Muscle of leg (tissue), 11 donors: ENCODE measurements around the gene DMAP1. TPM values are rescaled to one million over a fixed set of nuclear protein-coding genes. Genes with fewer than 3 reads are reported as not detected.
A peak's percentile ranks its signal among the peaks of the same experiment; 100 is the strongest.

Source experiments
- DNase-seq: peaks from one replicate; pipeline ENCODE4 v3.0.0; 2013
- H3K27ac ChIP-seq: one replicate; pipeline ENCODE4 v1.5.1; 2013; ENCODE audit warnings: mild to moderate bottlenecking, low read length, control low read depth
- H3K27me3 ChIP-seq: one replicate; pipeline ENCODE4 v1.6.1; 2013; ENCODE audit warnings: low read length; ENCODE audit not compliant: control insufficient read depth, insufficient read depth
- H3K36me3 ChIP-seq: one replicate; pipeline ENCODE4 v1.6.1; 2013; ENCODE audit warnings: low read length; ENCODE audit not compliant: control insufficient read depth, insufficient read depth
- H3K4me1 ChIP-seq: one replicate; pipeline ENCODE4 v1.6.1; 2013; ENCODE audit warnings: low read length; ENCODE audit not compliant: control insufficient read depth, insufficient read depth
- H3K4me3 ChIP-seq: one replicate; pipeline ENCODE4 v1.5.1; 2013; ENCODE audit warnings: low read length, control low read depth
- H3K9me3 ChIP-seq: replicated peaks from 2 replicates; pipeline ENCODE4 v1.6.1; 2013; ENCODE audit warnings: low read depth, low read length; ENCODE audit not compliant: control insufficient read depth
- WGBS: methylation state at CpG from one replicate; pipeline ENCODE4 v1.1.5; 2013; ENCODE audit warnings: missing lambda C conversion rate; ENCODE audit not compliant: insufficient coverage; 5-methylcytosine and 5-hydroxymethylcytosine counted together
- polyA plus RNA-seq, 8 donors: library from polyadenylated mRNA; unstranded; fragments of 120-200 nt; gene quantifications; one replicate each; pipeline versions ENCODE4 v1.2.1 to v1.2.3, GENCODE V29; 2013; ENCODE audit warnings: inconsistent platforms in 1 of 8, low replicate concordance in 1 of 8; ENCODE audit not compliant: insufficient read length in 8 of 8, insufficient read depth in 1 of 8
- total RNA-seq: library from RNA; stranded (reverse); fragments of 120-200 nt; gene quantifications from one replicate; pipeline ENCODE4 v1.2.4, GENCODE V29; 2013

DMAP1 gene
- total and polyA plus RNA-seq, 9 donors = 12.1 to 44.5 (median 37.3) TPM

DNA sequence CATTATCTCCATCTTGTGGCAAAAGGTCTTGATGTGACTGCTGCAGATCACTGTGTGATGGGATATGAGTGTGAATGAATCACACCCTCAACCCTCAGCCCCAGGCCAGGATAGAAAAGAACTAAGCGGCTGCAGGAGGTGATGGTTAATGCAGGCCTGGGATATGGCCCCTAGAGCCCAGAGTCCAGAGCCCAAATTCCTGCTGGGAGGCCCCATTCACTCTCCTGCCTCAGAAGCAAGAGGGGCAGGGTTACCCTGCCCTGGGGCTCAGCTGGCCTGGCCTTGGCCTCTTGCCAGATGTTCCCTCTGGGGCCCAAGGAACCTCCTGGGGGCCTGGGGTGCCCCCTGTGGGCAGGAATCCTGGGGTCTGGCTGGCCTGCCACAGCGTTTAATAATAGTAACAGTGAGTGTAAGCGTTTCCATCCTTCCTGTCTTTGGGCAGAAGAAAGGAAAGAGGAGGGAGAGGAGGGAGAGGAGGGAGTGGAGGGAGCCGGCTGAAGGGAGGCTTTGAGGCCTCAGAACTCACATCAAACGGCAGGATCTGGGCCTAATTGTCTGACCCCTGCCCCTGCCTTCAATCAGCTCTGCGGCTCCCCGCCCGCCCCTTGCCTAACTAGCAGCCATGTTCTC, 26.2 kb downstream of the DMAP1 start:
- peak overlapping the region; percentile 84 for H3K27ac ChIP-seq
- peaks cover 38% of the 10 kb centered on the region for H3K4me1 ChIP-seq
- no peaks in the 10 kb centered on the region for H3K9me3 ChIP-seq
- 28% methylated on average over 6 of the region's 8 CpGs for WGBS
- H3K27me3 ChIP-seq = no peaks in the 10 kb centered on the region
- no peak overlapping the region for H3K4me3 ChIP-seq
- DNase-seq = peak; percentile 60
- H3K36me3 ChIP-seq = peaks cover 38% of the 10 kb centered on the region

DNA sequence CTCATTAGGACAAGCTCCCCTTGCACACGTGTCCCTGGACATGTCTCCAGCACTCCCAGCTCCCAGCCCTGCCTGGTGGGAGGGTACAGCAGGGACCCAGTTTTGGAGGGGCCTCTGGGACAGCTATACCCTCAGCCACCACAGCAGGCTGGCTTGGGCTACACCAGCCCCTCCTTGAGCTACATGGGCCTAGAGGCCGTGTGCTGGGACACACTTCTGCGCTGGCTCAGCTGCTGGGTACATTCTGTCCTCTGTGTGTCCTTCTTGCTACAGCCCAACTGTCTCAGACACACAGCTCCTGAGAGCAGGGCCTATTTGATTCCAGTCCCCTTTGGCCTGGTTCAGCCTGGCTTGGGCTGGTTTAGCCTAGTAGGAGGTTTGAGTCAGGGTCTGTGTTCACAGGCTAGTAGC, 26.7 kb downstream of the DMAP1 start:
- no peaks in the 10 kb centered on the region for H3K9me3 ChIP-seq
- H3K27me3 ChIP-seq = no peaks in the 10 kb centered on the region
- no peak overlapping the region for H3K4me3 ChIP-seq
- WGBS = 58% methylated on average over 3 of the region's 3 CpGs
- H3K36me3 ChIP-seq = peaks cover 41% of the 10 kb centered on the region
- peak; percentile 69 for DNase-seq
- H3K4me1 ChIP-seq = peaks cover 38% of the 10 kb centered on the region
- H3K27ac ChIP-seq = peak overlapping the region; percentile 84

GRCh38 chr1:44240802-44241671, 27.8 kb downstream of the DMAP1 start:
- peaks cover 38% of the 10 kb centered on the region for H3K4me1 ChIP-seq
- WGBS = 55% methylated on average over 5 of the region's 9 CpGs
- DNase-seq = no peak
- no peaks in the 10 kb centered on the region for H3K27me3 ChIP-seq
- peaks cover 38% of the 10 kb centered on the region for H3K36me3 ChIP-seq
- H3K27ac ChIP-seq = peak overlapping the region; percentile 84
- H3K9me3 ChIP-seq = no peaks in the 10 kb centered on the region
- no peak overlapping the region for H3K4me3 ChIP-seq

DNA sequence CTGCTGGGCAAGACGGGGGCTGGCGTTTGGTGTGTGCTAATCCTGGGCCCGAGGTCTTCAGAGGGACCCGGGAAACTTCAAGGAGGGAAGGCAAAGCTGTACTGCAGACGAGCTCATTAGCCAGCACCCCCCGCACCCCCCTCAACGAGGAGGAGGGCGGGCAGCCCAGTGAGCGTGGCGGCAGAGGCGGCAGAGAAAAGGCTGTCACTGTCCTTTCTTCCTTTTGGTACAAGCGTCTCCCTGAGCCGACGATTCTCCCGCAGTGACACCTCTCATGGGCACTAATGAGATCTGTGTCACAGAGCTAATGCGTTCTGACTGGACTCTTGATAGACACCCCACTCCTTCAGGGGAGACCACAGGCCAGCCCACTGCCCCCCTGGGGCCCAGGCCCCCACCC, 29.5 kb downstream of the DMAP1 start:
- H3K4me1 ChIP-seq = peaks cover 35% of the 10 kb centered on the region
- DNase-seq = no peak
- no peak overlapping the region for H3K27ac ChIP-seq
- no peaks in the 10 kb centered on the region for H3K27me3 ChIP-seq
- H3K36me3 ChIP-seq = peaks cover 48% of the 10 kb centered on the region
- no peak overlapping the region for H3K4me3 ChIP-seq
- H3K9me3 ChIP-seq = no peaks in the 10 kb centered on the region
- 50% methylated on average over 8 of the region's 16 CpGs for WGBS

DNA sequence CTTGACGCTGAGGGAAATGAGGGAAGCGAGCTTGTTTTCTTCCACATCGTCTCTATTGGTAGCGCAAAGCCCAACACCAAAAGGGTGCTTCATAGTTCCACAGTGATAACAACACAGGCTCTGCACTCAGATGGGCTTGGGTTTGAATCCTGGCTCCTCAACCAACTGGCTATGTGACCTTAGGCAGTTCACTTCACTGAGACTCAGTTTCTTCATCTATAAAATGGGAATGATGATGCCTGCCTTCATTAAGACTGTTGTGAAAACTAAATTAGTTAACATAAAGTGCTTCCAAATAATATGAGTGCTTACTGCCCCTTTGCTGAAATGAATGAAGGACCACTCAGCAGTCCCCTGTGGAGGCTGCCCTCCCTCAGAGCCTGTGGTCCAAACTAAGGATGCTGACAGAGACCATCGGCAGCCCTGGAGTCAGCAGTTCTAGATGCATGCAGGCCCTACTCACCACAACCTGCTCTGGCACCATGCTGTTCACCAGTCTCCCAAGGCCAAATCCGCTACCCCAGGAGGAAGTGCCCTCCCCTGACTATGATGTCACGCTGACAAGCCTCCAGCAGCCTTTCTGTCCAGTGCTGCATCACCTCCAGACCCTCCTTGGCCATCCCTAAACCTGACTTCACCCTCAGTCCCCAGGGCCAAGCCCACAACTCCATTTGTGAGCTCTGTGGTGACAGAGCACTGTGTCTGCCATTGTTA, 30.7 kb downstream of the DMAP1 start:
- DNase-seq = no peak
- Histone ChIP-seq H3K4me1 (peaks cover 23% of the 10 kb centered on the region), H3K4me3 (no peak overlapping the region), H3K27me3 (no peaks in the 10 kb centered on the region), H3K27ac (no peak overlapping the region), H3K9me3 (no peaks in the 10 kb centered on the region), H3K36me3 (peaks cover 51% of the 10 kb centered on the region)
- 94% methylated on average over 7 of the region's 7 CpGs for WGBS

DNA sequence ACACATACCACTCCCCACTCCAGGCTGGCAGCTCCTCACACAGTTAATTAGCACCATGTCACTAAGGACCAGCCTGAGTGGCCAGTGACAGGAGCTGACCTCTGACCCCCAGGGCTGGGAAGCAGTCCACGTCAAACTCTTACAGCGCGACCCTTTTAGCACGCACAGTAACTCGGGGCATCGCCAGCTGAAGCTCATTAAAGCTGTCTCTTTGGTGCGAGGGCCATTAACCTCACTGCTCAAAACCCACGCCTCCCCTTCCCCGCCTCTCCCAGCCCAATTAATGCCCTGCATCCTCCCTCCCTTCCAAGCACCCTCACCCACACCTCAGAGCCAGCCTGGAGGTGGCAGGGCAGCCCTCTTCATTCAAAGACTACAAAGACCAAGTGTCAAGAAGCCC, 31.7 kb downstream of the DMAP1 start:
- H3K4me1 ChIP-seq = peaks cover 15% of the 10 kb centered on the region
- H3K9me3 ChIP-seq = no peaks in the 10 kb centered on the region
- 63% methylated on average over 8 of the region's 9 CpGs for WGBS
- H3K27me3 ChIP-seq = no peaks in the 10 kb centered on the region
- no peak overlapping the region for H3K27ac ChIP-seq
- no peak overlapping the region for H3K4me3 ChIP-seq
- DNase-seq = no peak
- H3K36me3 ChIP-seq = peaks cover 57% of the 10 kb centered on the region

DNA sequence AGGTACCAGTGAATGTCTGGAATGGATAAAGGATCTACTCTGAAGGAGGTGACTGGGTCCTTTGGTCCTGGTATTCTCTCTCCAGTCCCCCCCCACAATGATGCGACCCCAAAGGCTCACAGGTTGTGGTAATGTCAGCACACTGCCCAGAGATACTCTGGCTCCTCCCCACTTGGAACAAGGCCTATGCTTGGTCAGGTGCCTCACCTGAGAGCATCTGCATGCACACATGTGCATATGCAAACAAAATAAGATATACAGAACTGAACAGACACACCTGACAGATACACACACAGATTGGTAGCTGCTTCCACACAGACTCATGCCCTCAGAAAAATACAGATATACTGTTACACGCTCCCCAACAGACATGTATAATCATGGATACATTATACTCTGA, 33.5 kb downstream of the DMAP1 start:
- Histone ChIP-seq H3K4me1 (peaks cover 11% of the 10 kb centered on the region), H3K27me3 (no peaks in the 10 kb centered on the region), H3K27ac (no peak overlapping the region), H3K9me3 (no peaks in the 10 kb centered on the region), H3K4me3 (no peak overlapping the region), H3K36me3 (peaks cover 49% of the 10 kb centered on the region)
- no peak for DNase-seq
- 86% methylated on average over 1 of the region's 2 CpGs for WGBS

DNA sequence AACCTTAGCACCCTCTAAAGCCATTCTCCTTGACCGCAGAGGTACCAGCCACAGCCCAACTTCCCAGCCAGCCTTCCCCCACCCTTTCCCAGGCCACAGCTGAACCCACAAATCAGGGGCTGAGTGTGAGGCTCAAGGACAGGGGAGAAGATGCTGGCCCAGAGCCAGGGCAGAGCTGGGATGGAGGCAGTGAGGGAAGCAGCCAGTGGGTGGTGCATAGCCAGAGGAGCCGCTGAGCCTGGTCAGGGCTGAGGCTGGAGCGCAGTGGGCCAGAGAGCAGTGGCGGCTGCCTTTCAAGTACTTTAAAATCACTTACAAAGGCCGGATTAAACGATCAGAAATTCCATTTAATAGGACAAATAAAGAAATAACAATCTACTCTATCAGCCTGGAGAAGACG, 36.3 kb downstream of the DMAP1 start:
- H3K9me3 ChIP-seq = no peaks in the 10 kb centered on the region
- H3K36me3 ChIP-seq = peaks cover 32% of the 10 kb centered on the region
- peak; percentile 40 for DNase-seq
- 60% methylated on average over 1 of the region's 7 CpGs for WGBS
- H3K4me1 ChIP-seq = peaks cover 16% of the 10 kb centered on the region
- no peaks in the 10 kb centered on the region for H3K27me3 ChIP-seq
- H3K27ac ChIP-seq = no peak overlapping the region
- no peak overlapping the region for H3K4me3 ChIP-seq

DNA sequence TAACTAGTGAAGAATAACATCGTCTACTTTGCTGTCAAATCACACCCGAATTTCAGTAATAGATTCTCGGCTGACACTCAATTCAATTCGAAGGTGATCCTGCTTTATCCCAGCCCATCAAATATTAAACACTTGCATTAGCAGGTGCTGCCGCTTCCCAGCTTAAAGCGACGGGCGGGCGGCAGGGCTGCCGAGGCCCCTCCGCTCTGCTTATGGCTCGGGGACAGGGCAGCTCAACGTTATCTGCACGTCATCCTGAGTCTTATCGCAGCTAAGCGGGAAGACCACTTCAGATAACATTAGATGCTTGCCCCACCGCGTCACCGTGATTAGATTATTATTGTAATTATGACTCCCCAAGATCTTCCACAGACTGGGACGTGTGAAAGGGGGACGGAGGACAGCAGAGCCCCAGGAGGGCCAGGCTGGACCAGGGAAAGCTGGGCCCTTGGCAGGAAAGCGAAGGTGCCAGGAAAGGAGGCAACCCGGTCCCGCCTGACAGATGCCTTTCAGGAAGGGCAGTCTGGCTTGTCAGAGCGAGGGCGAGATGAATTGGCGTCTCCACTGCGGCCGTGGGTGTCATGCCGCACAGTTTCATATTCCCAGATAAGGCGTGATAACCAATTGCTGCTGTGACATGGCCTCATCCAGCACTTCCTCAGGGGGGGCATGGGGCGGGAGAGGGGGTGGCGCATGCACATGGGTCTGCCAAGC, 37.0 kb downstream of the DMAP1 start:
- H3K4me1 ChIP-seq = peaks cover 16% of the 10 kb centered on the region
- H3K9me3 ChIP-seq = no peaks in the 10 kb centered on the region
- H3K27ac ChIP-seq = no peak overlapping the region
- WGBS = 80% methylated on average over 24 of the region's 33 CpGs
- no peak for DNase-seq
- H3K4me3 ChIP-seq = no peak overlapping the region
- H3K27me3 ChIP-seq = no peaks in the 10 kb centered on the region
- peaks cover 31% of the 10 kb centered on the region for H3K36me3 ChIP-seq
